Adrenal gland (tissue), 5 donors: Measurements from ENCODE around the gene PPIL1.

Experiments
- POLR2A ChIP-seq, 2 donors: fragments of 450-650 bp; IDR thresholded peaks; one replicate each; pipeline ENCODE4 v1.6.1; 2017; ENCODE audit warnings: antibody characterized with exemption in 2 of 2, mild to moderate bottlenecking in 2 of 2, moderate library complexity in 1 of 2
- TF ChIP-seq, protein P1 (sequence below), 6 experiments: fragments of 450-650 bp in 4 of 6; fragments of 200-600 bp in 2 of 6; sonication (generic) in 1 of 6; IDR thresholded peaks; 1 replicate in 5 of 6; 2 replicates in 1 of 6; pipeline versions ENCODE4 v1.5.1 to v1.8.0; 2016 to 2021; ENCODE audit warnings: antibody characterized with exemption in 6 of 6, mild to moderate bottlenecking in 2 of 6, moderate library complexity in 1 of 6
- donor health status: DM: no; HTN: no; CAD: no.

DNA sequence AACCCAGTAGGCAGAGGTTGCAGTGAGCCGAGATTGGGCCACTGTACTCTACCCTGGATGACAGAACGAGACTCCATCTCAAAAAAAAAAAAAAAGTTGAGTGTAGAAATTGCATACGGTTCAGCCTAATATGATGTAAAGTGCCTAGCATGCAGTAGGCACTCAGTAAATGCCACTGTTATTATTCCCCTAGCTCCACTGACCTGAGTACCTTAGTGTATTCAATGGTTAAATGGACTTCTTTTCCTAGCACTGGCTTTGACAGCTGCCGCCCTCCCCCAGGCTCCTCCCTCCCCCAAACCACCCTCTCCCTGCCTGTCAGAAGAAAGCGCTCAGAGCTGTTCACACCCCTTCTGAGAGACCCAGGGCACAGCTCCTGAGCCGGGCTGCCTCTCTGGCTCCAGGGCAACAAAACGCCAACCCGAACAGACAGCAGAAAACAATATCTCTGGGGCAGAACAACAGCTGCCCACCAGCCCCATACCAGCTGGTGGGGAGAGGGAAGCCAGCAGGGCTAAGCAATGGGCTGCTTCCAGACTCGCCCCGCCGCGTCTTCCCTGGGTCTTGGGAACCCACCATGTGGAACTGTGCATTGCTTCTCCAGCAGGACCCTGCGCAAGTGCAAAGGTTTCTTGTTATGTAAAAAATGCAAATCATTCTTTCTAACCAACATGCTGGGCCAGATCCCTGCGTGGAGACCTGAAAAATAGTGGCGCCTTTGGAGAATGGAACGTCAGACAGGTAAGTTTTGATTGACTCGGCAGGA is 39.8 kb downstream of the PPIL1 start:
- TF ChIP-seq, protein P1, sequence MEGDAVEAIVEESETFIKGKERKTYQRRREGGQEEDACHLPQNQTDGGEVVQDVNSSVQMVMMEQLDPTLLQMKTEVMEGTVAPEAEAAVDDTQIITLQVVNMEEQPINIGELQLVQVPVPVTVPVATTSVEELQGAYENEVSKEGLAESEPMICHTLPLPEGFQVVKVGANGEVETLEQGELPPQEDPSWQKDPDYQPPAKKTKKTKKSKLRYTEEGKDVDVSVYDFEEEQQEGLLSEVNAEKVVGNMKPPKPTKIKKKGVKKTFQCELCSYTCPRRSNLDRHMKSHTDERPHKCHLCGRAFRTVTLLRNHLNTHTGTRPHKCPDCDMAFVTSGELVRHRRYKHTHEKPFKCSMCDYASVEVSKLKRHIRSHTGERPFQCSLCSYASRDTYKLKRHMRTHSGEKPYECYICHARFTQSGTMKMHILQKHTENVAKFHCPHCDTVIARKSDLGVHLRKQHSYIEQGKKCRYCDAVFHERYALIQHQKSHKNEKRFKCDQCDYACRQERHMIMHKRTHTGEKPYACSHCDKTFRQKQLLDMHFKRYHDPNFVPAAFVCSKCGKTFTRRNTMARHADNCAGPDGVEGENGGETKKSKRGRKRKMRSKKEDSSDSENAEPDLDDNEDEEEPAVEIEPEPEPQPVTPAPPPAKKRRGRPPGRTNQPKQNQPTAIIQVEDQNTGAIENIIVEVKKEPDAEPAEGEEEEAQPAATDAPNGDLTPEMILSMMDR (IDR thresholded peaks at IDR 0.05) = no peak
- no peak for TF ChIP-seq POLR2A (IDR thresholded peaks at IDR 0.05)
